HepG2 (cell line): ENCODE results near the gene ITGA2. TPM values are rescaled to one million over a fixed set of nuclear protein-coding genes. Genes with fewer than 3 reads are reported as not detected.

ENCODE experiments used
- AGO1 ChIP-seq: fragments of 200-400 bp; formaldehyde crosslinking; IDR thresholded peaks from 2 replicates; pipeline ENCODE4 v1.6.1; 2017; ENCODE audit warnings: mild to moderate bottlenecking, low read depth, low read length, moderate library complexity; ENCODE audit not compliant: poor library complexity, severe bottlenecking
- CBX2 ChIP-seq, 2 experiments: fragments of 200-600 bp in 1 of 2; sonication (generic); formaldehyde crosslinking in 1 of 2; IDR thresholded peaks; 2 replicates each; pipeline versions ENCODE4 v1.7.0 to v1.8.1; 2018 to 2022; ENCODE audit warnings: low read depth in 2 of 2, low read length in 1 of 2, mild to moderate bottlenecking in 1 of 2, missing genetic modification reagents in 1 of 2
- CEBPG ChIP-seq: IDR thresholded peaks from 2 replicates; pipeline ENCODE4 v1.6.1; 2016
- DNMT3B ChIP-seq: conservative IDR thresholded peaks from 2 replicates; pipeline ENCODE4 v1.6.1; 2016; ENCODE audit warnings: missing biosample characterization, control low read depth
- PRDM4 ChIP-seq: sonication (generic); formaldehyde crosslinking; IDR thresholded peaks from 2 replicates; pipeline ENCODE4 v1.9.0; 2021; ENCODE audit warnings: missing genetic modification reagents, borderline replicate concordance
- PRPF4 ChIP-seq: fragments of 200-400 bp; formaldehyde crosslinking; IDR thresholded peaks from 2 replicates; pipeline ENCODE4 v1.6.1; 2016; ENCODE audit warnings: low read length, low read depth; ENCODE audit not compliant: poor library complexity, severe bottlenecking
- RAD21 ChIP-seq: fragments of 450-650 bp; formaldehyde crosslinking; IDR thresholded peaks from 2 replicates; pipeline ENCODE4 v1.5.0; 2020; ENCODE audit warnings: mild to moderate bottlenecking
- RARG ChIP-seq: sonication (generic); formaldehyde crosslinking; IDR thresholded peaks from 2 replicates; pipeline ENCODE4 v1.4.0; 2020; ENCODE audit warnings: low read depth, mild to moderate bottlenecking, missing genetic modification reagents
- STAT6 ChIP-seq: sonication (generic); formaldehyde crosslinking; IDR thresholded peaks from 2 replicates; pipeline ENCODE4 v1.4.0; 2020; ENCODE audit warnings: missing genetic modification reagents, mild to moderate bottlenecking, borderline replicate concordance
- ZFP62 ChIP-seq: sonication (generic); formaldehyde crosslinking; IDR thresholded peaks from 2 replicates; pipeline ENCODE4 v1.4.0; 2020; ENCODE audit warnings: missing genetic modification reagents
- ZNF276 ChIP-seq: sonication (generic); formaldehyde crosslinking; IDR thresholded peaks from 2 replicates; pipeline ENCODE4 v1.4.0; 2020; ENCODE audit warnings: mild to moderate bottlenecking, low read depth, missing genetic modification reagents
- ZNF280B ChIP-seq: sonication (generic); formaldehyde crosslinking; IDR thresholded peaks from 2 replicates; pipeline ENCODE4 v1.5.0; 2020; ENCODE audit warnings: missing genetic modification reagents, mild to moderate bottlenecking, borderline replicate concordance
- ZNF317 ChIP-seq: sonication (generic); formaldehyde crosslinking; IDR thresholded peaks from 2 replicates; pipeline ENCODE4 v1.5.0; 2020; ENCODE audit warnings: mild to moderate bottlenecking, missing genetic modification reagents
- ZNF333 ChIP-seq: sonication (generic); formaldehyde crosslinking; IDR thresholded peaks from 2 replicates; pipeline ENCODE4 v1.4.0; 2020; ENCODE audit warnings: mild to moderate bottlenecking, missing genetic modification reagents, borderline replicate concordance
- ZNF33A ChIP-seq: sonication (generic); formaldehyde crosslinking; IDR thresholded peaks from 2 replicates; pipeline ENCODE4 v1.5.1; 2020; ENCODE audit warnings: missing genetic modification reagents, mild to moderate bottlenecking, moderate library complexity, borderline replicate concordance
- ZNF382 ChIP-seq: sonication (generic); formaldehyde crosslinking; IDR thresholded peaks from 2 replicates; pipeline ENCODE4 v1.5.0; 2020; ENCODE audit warnings: missing genetic modification reagents, mild to moderate bottlenecking, borderline replicate concordance
- ZNF577 ChIP-seq: sonication (generic); formaldehyde crosslinking; IDR thresholded peaks from 2 replicates; pipeline ENCODE4 v1.4.0; 2020; ENCODE audit warnings: mild to moderate bottlenecking, low read depth, missing genetic modification reagents, borderline replicate concordance
- ZNF580 ChIP-seq: IDR thresholded peaks from 2 replicates; pipeline ENCODE4 v1.6.1; 2016; ENCODE audit warnings: low read depth, borderline replicate concordance
- ZNF747 ChIP-seq: sonication (generic); formaldehyde crosslinking; IDR thresholded peaks from 2 replicates; pipeline ENCODE4 v1.8.1; 2023; ENCODE audit warnings: missing genetic modification reagents, mild to moderate bottlenecking, borderline replicate concordance
- polyA plus RNA-seq, 8 experiments: library from polyadenylated mRNA; depleted of rRNA in 3 of 8; stranded (reverse) in 7 of 8; unstranded in 1 of 8; fragments of >200 nt; fragmentation: Illumina TruSeq in 4 of 8; extraction: Trizol in 4 of 8; gene quantifications; 2 replicates each; pipeline versions ENCODE4 v1.2.1 to v1.2.3, GENCODE V29; 2011 to 2016; ENCODE audit warnings: low read depth in 4 of 8, missing spikeins in 1 of 8, mixed read lengths in 1 of 8; ENCODE audit not compliant: insufficient read depth in 1 of 8
- total RNA-seq, 5 experiments: library from RNA; depleted of rRNA; stranded (reverse); fragments of >200 nt; fragmentation: Illumina TruSeq; extraction: Trizol; gene quantifications; 2 replicates each; pipeline ENCODE4 v1.2.3, GENCODE V29; 2016; ENCODE audit warnings: low read depth in 1 of 5

The ITGA2 gene
- total and polyA plus RNA-seq, 2 of the 13 experiments (the other 11 are each of a cell fraction or from before 2014, with no cell fraction given): 15.8 to 58.3 TPM

- TF ChIP-seq ZNF276 (CRISPR knock-in tag) (no peak), RARG (CRISPR knock-in tag) (no peak), ZNF577 (CRISPR knock-in tag) (no peak), ZNF333 (peak; percentile 72; the same call in 1 of the 2 replicates), PRPF4 (no peak), RAD21 (CRISPR knock-in tag) (peak; percentile 8; the same call in 1 of the 2 replicates), ZNF580 (CRISPR knock-in tag) (no peak), ZNF280B (no peak), AGO1 (no peak), ZNF382 (CRISPR knock-in tag) (no peak), ZNF317 (CRISPR knock-in tag) (0 out of 2 replicates have a peak, but pooled peaks have one; percentile 49), PRDM4 (no peak), ZNF33A (CRISPR knock-in tag) (no peak), DNMT3B (CRISPR knock-in tag) (no peak; the same call in 1 of the 2 replicates), ZNF747 (CRISPR knock-in tag) (no peak), STAT6 (CRISPR knock-in tag) (no peak; the same call in 1 of the 2 replicates), CEBPG (CRISPR knock-in tag) (no peak; the same call in 1 of the 2 replicates), ZFP62 (CRISPR knock-in tag) (no peak), CBX2 (IDR thresholded peaks at IDR 0.05; ENCODE audit: low read depth, low read length) (no peak), CBX2 (CRISPR knock-in tag; IDR thresholded peaks at IDR 0.05; ENCODE audit: low read depth) (no peak)
These were observed at the start of gene ITGA2 (continued) for GRCh38 chr5:52989025-52989780.
